ENCODE data around the gene ZFAND6.

DNA sequence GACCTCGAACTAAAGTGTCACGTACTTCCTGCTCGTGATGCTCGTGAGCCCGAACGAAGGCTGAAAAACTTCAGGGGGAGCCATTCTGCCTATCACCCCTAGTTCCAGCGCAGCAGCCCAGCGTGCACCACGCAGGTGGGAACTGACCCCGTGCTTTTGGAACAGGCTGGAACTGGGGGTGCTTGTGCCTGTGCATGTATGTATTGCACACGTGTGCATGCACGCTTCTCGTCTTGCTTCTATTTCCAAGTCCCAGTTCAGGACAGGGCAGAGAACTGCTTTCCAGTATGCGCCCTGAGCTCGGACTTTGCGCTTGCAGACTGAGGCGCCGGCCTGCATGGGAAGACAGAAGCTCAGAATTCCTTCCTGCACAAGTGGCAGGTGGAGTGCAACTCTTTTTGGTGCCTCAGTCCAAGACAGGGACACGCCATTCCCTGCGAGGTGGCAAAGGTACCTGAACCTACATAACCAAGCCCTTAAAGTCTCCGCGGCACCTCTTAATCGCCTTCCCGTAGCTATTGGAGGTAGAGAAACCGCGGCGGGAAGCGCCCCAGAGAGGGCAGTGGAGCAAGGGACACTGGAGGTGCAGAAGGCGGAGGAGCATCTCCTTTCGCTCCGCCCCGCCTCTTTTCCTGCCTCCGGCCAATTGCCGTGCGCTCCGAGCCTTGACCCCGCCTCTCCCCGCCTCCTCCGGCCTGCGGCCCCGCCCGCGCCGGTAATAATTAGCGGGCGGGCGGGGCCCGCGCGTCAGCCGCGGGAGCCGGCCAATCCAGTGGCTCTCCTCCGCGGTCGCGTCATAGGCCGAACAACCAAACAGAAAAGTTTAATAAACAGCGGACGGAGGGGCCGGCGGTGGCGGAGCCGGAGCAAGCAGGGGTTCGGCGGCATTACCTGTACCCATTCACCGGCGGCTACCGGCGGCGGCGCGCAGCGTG is at the start of gene ZFAND6:
- TF ChIP-seq, protein P1, sequence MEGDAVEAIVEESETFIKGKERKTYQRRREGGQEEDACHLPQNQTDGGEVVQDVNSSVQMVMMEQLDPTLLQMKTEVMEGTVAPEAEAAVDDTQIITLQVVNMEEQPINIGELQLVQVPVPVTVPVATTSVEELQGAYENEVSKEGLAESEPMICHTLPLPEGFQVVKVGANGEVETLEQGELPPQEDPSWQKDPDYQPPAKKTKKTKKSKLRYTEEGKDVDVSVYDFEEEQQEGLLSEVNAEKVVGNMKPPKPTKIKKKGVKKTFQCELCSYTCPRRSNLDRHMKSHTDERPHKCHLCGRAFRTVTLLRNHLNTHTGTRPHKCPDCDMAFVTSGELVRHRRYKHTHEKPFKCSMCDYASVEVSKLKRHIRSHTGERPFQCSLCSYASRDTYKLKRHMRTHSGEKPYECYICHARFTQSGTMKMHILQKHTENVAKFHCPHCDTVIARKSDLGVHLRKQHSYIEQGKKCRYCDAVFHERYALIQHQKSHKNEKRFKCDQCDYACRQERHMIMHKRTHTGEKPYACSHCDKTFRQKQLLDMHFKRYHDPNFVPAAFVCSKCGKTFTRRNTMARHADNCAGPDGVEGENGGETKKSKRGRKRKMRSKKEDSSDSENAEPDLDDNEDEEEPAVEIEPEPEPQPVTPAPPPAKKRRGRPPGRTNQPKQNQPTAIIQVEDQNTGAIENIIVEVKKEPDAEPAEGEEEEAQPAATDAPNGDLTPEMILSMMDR (IDR thresholded peaks at IDR 0.05; ENCODE audit: poor library complexity), result no peak
- no peak for TF ChIP-seq EZH2phosphoT487 (IDR thresholded peaks at IDR 0.05; ENCODE audit: low read depth, severe bottlenecking, unreplicated experiment)
- no peak for TF ChIP-seq EZH2 (IDR thresholded peaks at IDR 0.05; ENCODE audit: borderline replicate concordance)
